Activated T-helper 1 cell treated with anti-CD3 and anti-CD28 coated beads, Interleukin-12 subunit alpha, Interleukin-12 subunit beta, Interleukin-2, Interleukin-4 antibody, amounts not matched to agents 30 ng/mL and 10 ng/mL and 1 ng/mL, durations not matched to agents 14 hours and 24 hours and 36 hours (primary cell): ENCODE measurements around the gene EYS. TPM values are rescaled to one million over a fixed set of nuclear protein-coding genes. Genes with fewer than 3 reads are reported as not detected.

Experiments
- DNase-seq: peaks from one replicate; pipeline ENCODE4 v3.0.0; 2021; ENCODE audit warnings: low spot score
- H3K27ac Mint-ChIP-seq: one replicate; pipeline ENCODE4 v1.8.0; 2021; ENCODE audit warnings: mild to moderate bottlenecking, mixed read lengths
- H3K27me3 Mint-ChIP-seq: one replicate; pipeline ENCODE4 v1.8.0; 2022; ENCODE audit warnings: mild to moderate bottlenecking, moderate library complexity, mixed read lengths; ENCODE audit not compliant: insufficient read depth
- H3K36me3 Mint-ChIP-seq: one replicate; pipeline ENCODE4 v1.8.0; 2021; ENCODE audit warnings: low read depth, mixed read lengths
- H3K4me1 Mint-ChIP-seq: one replicate; pipeline ENCODE4 v1.8.0; 2021; ENCODE audit warnings: low read depth, mixed read lengths
- H3K4me3 Mint-ChIP-seq: one replicate; pipeline ENCODE4 v1.8.0; 2021; ENCODE audit warnings: mild to moderate bottlenecking, moderate library complexity, mixed read lengths
- H3K9me3 Mint-ChIP-seq: one replicate; pipeline ENCODE4 v1.8.0; 2021; ENCODE audit warnings: mixed read lengths
- intact Hi-C: fragments of 100-400 bp; cut with micrococcal nuclease; formaldehyde crosslinking; loops from one replicate; pipeline ENCODE4 v1.15.1; 2024
- total RNA-seq: library from RNA; stranded (reverse); gene quantifications from 2 replicates; pipeline ENCODE4 v1.2.3, GENCODE V29; 2022

Gene EYS
- total RNA-seq, 1 donor from 2014 or later, result not detected

- DNase-seq, result no peak
- H3K27ac Mint-ChIP-seq, result no peak overlapping the region
- intact Hi-C loops, result no loop called here
- no peaks in the 10 kb centered on the region for H3K27me3 Mint-ChIP-seq
- H3K4me3 Mint-ChIP-seq, result no peak overlapping the region
- H3K36me3 Mint-ChIP-seq, result no peaks in the 10 kb centered on the region
- H3K9me3 Mint-ChIP-seq, result no peaks in the 10 kb centered on the region
- no peaks in the 10 kb centered on the region for H3K4me1 Mint-ChIP-seq
Measured at GRCh38 chr6:64439274-64439673, 1267.8 kb downstream of the EYS start.

- no peak for DNase-seq
- no peaks in the 10 kb centered on the region for H3K36me3 Mint-ChIP-seq
- H3K27ac Mint-ChIP-seq, result no peak overlapping the region
- H3K4me3 Mint-ChIP-seq, result no peak overlapping the region
- no peaks in the 10 kb centered on the region for H3K4me1 Mint-ChIP-seq
- intact Hi-C loops, result no loop called here
- H3K9me3 Mint-ChIP-seq, result no peaks in the 10 kb centered on the region
- H3K27me3 Mint-ChIP-seq, result no peaks in the 10 kb centered on the region
Measured at GRCh38 chr6:64437996-64438395, 1269.0 kb downstream of the EYS start.

- Mint-ChIP-seq H3K4me3 (no peak overlapping the region), H3K9me3 (peaks cover 1% of the 10 kb centered on the region), H3K36me3 (no peaks in the 10 kb centered on the region), H3K27ac (no peak overlapping the region), H3K4me1 (no peaks in the 10 kb centered on the region), H3K27me3 (no peaks in the 10 kb centered on the region)
- DNase-seq, result no peak
- intact Hi-C loops, result no loop called here
Measured at GRCh38 chr6:64429926-64430325, 1277.1 kb downstream of the EYS start.

- no peak overlapping the region for H3K27ac Mint-ChIP-seq
- no peak overlapping the region for H3K4me3 Mint-ChIP-seq
- intact Hi-C loops, result no loop called here
Measured at GRCh38 chr6:64428186-64428585, 1278.8 kb downstream of the EYS start.

GRCh38 chr6:64415926-64416325 lies 1291.1 kb downstream of the EYS start:
- peaks cover 15% of the 10 kb centered on the region for H3K9me3 Mint-ChIP-seq
- H3K27ac Mint-ChIP-seq, result no peak overlapping the region
- no peak for DNase-seq
- H3K36me3 Mint-ChIP-seq, result no peaks in the 10 kb centered on the region
- H3K4me3 Mint-ChIP-seq, result no peak overlapping the region
- no peaks in the 10 kb centered on the region for H3K4me1 Mint-ChIP-seq
- intact Hi-C loops, result no loop called here
- no peaks in the 10 kb centered on the region for H3K27me3 Mint-ChIP-seq

More at GRCh38 chr6:64428186-64428585, 1278.8 kb downstream of the EYS start:
- peaks cover 6% of the 10 kb centered on the region for H3K9me3 Mint-ChIP-seq
- DNase-seq, result no peak
- no peaks in the 10 kb centered on the region for H3K4me1 Mint-ChIP-seq
- H3K36me3 Mint-ChIP-seq, result no peaks in the 10 kb centered on the region
- H3K27me3 Mint-ChIP-seq, result no peaks in the 10 kb centered on the region

GRCh38 chr6:64411226-64411625 lies 1295.8 kb downstream of the EYS start:
- intact Hi-C loops, result no loop called here
- no peaks in the 10 kb centered on the region for H3K27me3 Mint-ChIP-seq

GRCh38 chr6:64409948-64410347 lies 1297.1 kb downstream of the EYS start:
- Mint-ChIP-seq H3K4me1 (no peaks in the 10 kb centered on the region), H3K4me3 (no peak overlapping the region), H3K36me3 (no peaks in the 10 kb centered on the region), H3K9me3 (peaks cover 7% of the 10 kb centered on the region), H3K27ac (no peak overlapping the region), H3K27me3 (no peaks in the 10 kb centered on the region)
- intact Hi-C loops, result no loop called here
- no peak for DNase-seq

More at GRCh38 chr6:64411226-64411625, 1295.8 kb downstream of the EYS start:
- H3K27ac Mint-ChIP-seq, result no peak overlapping the region
- peaks cover 3% of the 10 kb centered on the region for H3K9me3 Mint-ChIP-seq
- no peak overlapping the region for H3K4me3 Mint-ChIP-seq
- no peaks in the 10 kb centered on the region for H3K36me3 Mint-ChIP-seq
- DNase-seq, result no peak
- no peaks in the 10 kb centered on the region for H3K4me1 Mint-ChIP-seq

GRCh38 chr6:64404396-64404795 lies 1302.6 kb downstream of the EYS start:
- Mint-ChIP-seq H3K4me3 (no peak overlapping the region), H3K36me3 (no peaks in the 10 kb centered on the region), H3K27ac (no peak overlapping the region), H3K27me3 (no peaks in the 10 kb centered on the region), H3K9me3 (peaks cover 7% of the 10 kb centered on the region), H3K4me1 (no peaks in the 10 kb centered on the region)
- no peak for DNase-seq
- intact Hi-C loops, result no loop called here

- H3K36me3 Mint-ChIP-seq, result no peaks in the 10 kb centered on the region
- intact Hi-C loops, result no loop called here
- no peak overlapping the region for H3K4me3 Mint-ChIP-seq
- H3K4me1 Mint-ChIP-seq, result no peaks in the 10 kb centered on the region
- no peaks in the 10 kb centered on the region for H3K9me3 Mint-ChIP-seq
- no peaks in the 10 kb centered on the region for H3K27me3 Mint-ChIP-seq
- DNase-seq, result no peak
- H3K27ac Mint-ChIP-seq, result no peak overlapping the region
Measured at GRCh38 chr6:64383277-64383676, 1323.7 kb downstream of the EYS start.

GRCh38 chr6:64376394-64376793 lies 1330.6 kb downstream of the EYS start:
- Mint-ChIP-seq H3K27me3 (no peaks in the 10 kb centered on the region), H3K27ac (no peak overlapping the region), H3K36me3 (no peaks in the 10 kb centered on the region), H3K9me3 (peaks cover 25% of the 10 kb centered on the region), H3K4me3 (no peak overlapping the region), H3K4me1 (no peaks in the 10 kb centered on the region)
- intact Hi-C loops, result no loop called here
- DNase-seq, result no peak

GRCh38 chr6:64357430-64357829 lies 1349.6 kb downstream of the EYS start:
- Mint-ChIP-seq H3K4me3 (no peak overlapping the region), H3K9me3 (peaks cover 6% of the 10 kb centered on the region), H3K27me3 (no peaks in the 10 kb centered on the region), H3K36me3 (no peaks in the 10 kb centered on the region), H3K27ac (no peak overlapping the region), H3K4me1 (no peaks in the 10 kb centered on the region)
- intact Hi-C loops, result no loop called here
- DNase-seq, result no peak

GRCh38 chr6:64347411-64347810 lies 1359.6 kb downstream of the EYS start:
- no peak for DNase-seq
- intact Hi-C loops, result no loop called here
- no peaks in the 10 kb centered on the region for H3K27me3 Mint-ChIP-seq
- no peak overlapping the region for H3K27ac Mint-ChIP-seq
- H3K4me1 Mint-ChIP-seq, result no peaks in the 10 kb centered on the region
- no peaks in the 10 kb centered on the region for H3K36me3 Mint-ChIP-seq
- no peak overlapping the region for H3K4me3 Mint-ChIP-seq
- peaks cover 5% of the 10 kb centered on the region for H3K9me3 Mint-ChIP-seq

- H3K9me3 Mint-ChIP-seq, result peaks cover 18% of the 10 kb centered on the region
Measured at GRCh38 chr6:64335195-64335594, 1371.8 kb downstream of the EYS start.

GRCh38 chr6:64334636-64335035 lies 1372.4 kb downstream of the EYS start:
- Mint-ChIP-seq H3K27me3 (no peaks in the 10 kb centered on the region), H3K27ac (no peak overlapping the region), H3K4me3 (no peak overlapping the region), H3K36me3 (no peaks in the 10 kb centered on the region), H3K9me3 (peaks cover 14% of the 10 kb centered on the region), H3K4me1 (no peaks in the 10 kb centered on the region)
- no peak for DNase-seq
- intact Hi-C loops, result no loop called here

More at GRCh38 chr6:64335195-64335594, 1371.8 kb downstream of the EYS start:
- DNase-seq, result no peak
- no peaks in the 10 kb centered on the region for H3K27me3 Mint-ChIP-seq
- intact Hi-C loops, result no loop called here
- H3K4me1 Mint-ChIP-seq, result no peaks in the 10 kb centered on the region
- no peak overlapping the region for H3K4me3 Mint-ChIP-seq
- no peak overlapping the region for H3K27ac Mint-ChIP-seq
- H3K36me3 Mint-ChIP-seq, result no peaks in the 10 kb centered on the region
